Mucosa of gallbladder (tissue), 1 donor: ENCODE data around the gene C5orf22. TPM values are rescaled to one million over a fixed set of nuclear protein-coding genes. Genes with fewer than 3 reads are reported as not detected.

Experiments
- DNase-seq: peaks from one replicate; pipeline ENCODE4 v3.0.0-alpha.2; 2020; ENCODE audit warnings: low spot score
- total RNA-seq: library from RNA; stranded (reverse); gene quantifications from one replicate; pipeline ENCODE4 v1.2.1, GENCODE V29; 2021
- donor health status: DM: no; HTN: no; CAD: no.

Gene C5orf22
- total RNA-seq, 1 donor from 2014 or later: 21.8 TPM

GRCh38 chr5:31604240-31604639 is 72.1 kb downstream of the C5orf22 start:
- DNase-seq: no peak

- no peak for DNase-seq
Measured at GRCh38 chr5:31604644-31605043, 72.5 kb downstream of the C5orf22 start.

Other genes starting within 250 kb of the C5orf22 start
- 46.5 TPM for gene DROSHA, start 208 bp upstream of the C5orf22 start, total RNA-seq
- 2.7 TPM for gene PDZD2, start 106.8 kb downstream of the C5orf22 start, total RNA-seq